Endothelial cell of umbilical vein (primary cell): ENCODE measurements around the gene GNAZ. TPM values are rescaled to one million over a fixed set of nuclear protein-coding genes. Genes with fewer than 3 reads are reported as not detected.

Experiments used
- BruUV-seq: library from RNA; stranded (reverse); fragments of 400-500 nt; replicated peaks from 2 replicates; lab custom pipeline; 2021; lab: Mats Ljungman, UMichigan
- CTCF ChIA-PET: fragments of 300-600, 350-600 bp; sonication (Branson Sonifier 250); formaldehyde crosslinking; loops from one replicate; lab custom pipeline; 2021; ENCODE audit warnings: antibody characterized with exemption, inconsistent platforms; lab: Charles Lee
- POLR2A ChIA-PET: fragments of 300-600, 350-600 bp; sonication (Branson Sonifier 250); formaldehyde crosslinking; loops from one replicate; lab custom pipeline; 2021; ENCODE audit warnings: antibody characterized with exemption, inconsistent platforms; lab: Charles Lee
- DNase-seq: peaks from one replicate; pipeline ENCODE4 v3.0.0-alpha.2; 2011; ENCODE audit warnings: low read depth, low spot score
- FAIRE-seq: peaks from 2 replicates; lab custom pipeline; 2011; peaks lifted over from hg19 to GRCh38; lab: Jason Lieb, UNC
- H2AFZ ChIP-seq: 2 replicates; pipeline ENCODE4 v1.6.0; 2012; ENCODE audit warnings: low read depth, low read length, control low read depth, inconsistent platforms
- H3K27ac ChIP-seq: 2 replicates; pipeline ENCODE4 v1.5.1; 2011; ENCODE audit warnings: low read depth, mild to moderate bottlenecking, control low read depth, low read length, moderate library complexity; ENCODE audit not compliant: insufficient read depth
- H3K27me3 ChIP-seq, 2 experiments: 2 replicates each; pipeline versions ENCODE4 v1.6.0 to v1.6.1; 2011; ENCODE audit warnings: low read length in 2 of 2, mixed read lengths in 1 of 2; ENCODE audit not compliant: control insufficient read depth in 2 of 2, insufficient read depth in 2 of 2
- H3K36me3 ChIP-seq, 2 experiments: 2 replicates in 1 of 2; 3 replicates in 1 of 2; pipeline ENCODE4 v1.5.1; 2011; ENCODE audit warnings: low read length in 2 of 2, mild to moderate bottlenecking in 1 of 2, moderate library complexity in 1 of 2; ENCODE audit not compliant: control insufficient read depth in 2 of 2, insufficient read depth in 2 of 2; ENCODE audit errors: extremely low read depth in 1 of 2
- H3K4me1 ChIP-seq: 3 replicates; pipeline ENCODE4 v1.5.1; 2011; ENCODE audit warnings: mild to moderate bottlenecking, low read length; ENCODE audit not compliant: control insufficient read depth, insufficient read depth; ENCODE audit errors: extremely low read depth
- H3K4me2 ChIP-seq: 2 replicates; pipeline ENCODE4 v1.6.1; 2011; ENCODE audit warnings: low read length, control low read depth, mixed read lengths; ENCODE audit not compliant: insufficient read depth
- H3K4me3 ChIP-seq, 3 experiments: fragments of 200-600 bp in 1 of 3; sonication (generic), shearing (Covaris generic) in 1 of 3; replicated peaks in 1 of 3; 2 replicates each; pipeline ENCODE4 v1.5.1; 2011 to 2016; ENCODE audit warnings: control low read depth in 3 of 3, low read length in 3 of 3, mild to moderate bottlenecking in 2 of 3, inconsistent platforms in 1 of 3, low read depth in 1 of 3, moderate library complexity in 1 of 3; ENCODE audit not compliant: insufficient read depth in 1 of 3
- H3K79me2 ChIP-seq: 2 replicates; pipeline ENCODE4 v1.6.0; 2012; ENCODE audit warnings: low read length, inconsistent platforms; ENCODE audit not compliant: control insufficient read depth, insufficient read depth
- H3K9ac ChIP-seq: replicated peaks from 2 replicates; pipeline ENCODE3; 2011; ENCODE audit warnings: low read length, control low read depth; ENCODE audit not compliant: insufficient read depth; ENCODE audit errors: extremely low read depth
- H3K9me1 ChIP-seq: replicated peaks from 3 replicates; pipeline ENCODE4 v1.6.0; 2011; ENCODE audit warnings: mild to moderate bottlenecking, low read length; ENCODE audit not compliant: control insufficient read depth, insufficient read depth; ENCODE audit errors: extremely low read depth
- H3K9me3 ChIP-seq: replicated peaks from 2 replicates; pipeline ENCODE4 v1.5.1; 2012; ENCODE audit warnings: low read length, inconsistent platforms; ENCODE audit not compliant: control insufficient read depth, insufficient read depth
- H4K20me1 ChIP-seq: replicated peaks from 2 replicates; pipeline ENCODE3; 2011; ENCODE audit warnings: mild to moderate bottlenecking, low read length; ENCODE audit not compliant: control insufficient read depth, insufficient read depth; ENCODE audit errors: extremely low read depth
- CTCF ChIP-seq, 2 donors: IDR thresholded peaks; 1 replicate in 1 of 2; 2 replicates in 1 of 2; pipeline ENCODE4 v1.5.1; 2011; ENCODE audit warnings: low read length in 2 of 2, mild to moderate bottlenecking in 2 of 2, moderate library complexity in 2 of 2, control low read depth in 1 of 2, inconsistent platforms in 1 of 2, low read depth in 1 of 2; ENCODE audit not compliant: insufficient read depth in 1 of 2; ENCODE audit errors: extremely low read depth in 1 of 2
- EZH2 ChIP-seq: IDR thresholded peaks from 2 replicates; pipeline ENCODE4 v1.6.1; 2012; ENCODE audit warnings: borderline replicate concordance, low read depth, mild to moderate bottlenecking, moderate library complexity, low read length, inconsistent platforms; ENCODE audit not compliant: severe bottlenecking
- FOS ChIP-seq: IDR thresholded peaks from 2 replicates; pipeline ENCODE4 v1.6.1; 2011; ENCODE audit warnings: mild to moderate bottlenecking, low read length, moderate library complexity, borderline replicate concordance; ENCODE audit not compliant: insufficient read depth
- GATA2 ChIP-seq: IDR thresholded peaks from 2 replicates; pipeline ENCODE4 v1.7.0; 2011; ENCODE audit warnings: low read depth, mild to moderate bottlenecking, moderate library complexity, mixed read lengths, low read length; ENCODE audit not compliant: insufficient read length, insufficient read depth
- JUN ChIP-seq: IDR thresholded peaks from 2 replicates; pipeline ENCODE4 v1.6.1; 2011; ENCODE audit warnings: borderline replicate concordance, low read depth; ENCODE audit not compliant: insufficient read length, insufficient read depth
- MAX ChIP-seq: IDR thresholded peaks from 2 replicates; pipeline ENCODE4 v1.6.1; 2011; ENCODE audit not compliant: insufficient read depth, insufficient read length
- MYC ChIP-seq: IDR thresholded peaks from one replicate; pipeline ENCODE4 v1.6.1; 2011; ENCODE audit warnings: mild to moderate bottlenecking, low read depth, low read length
- POLR2A ChIP-seq: IDR thresholded peaks from 2 replicates; pipeline ENCODE4 v1.6.1; 2012; ENCODE audit warnings: low read depth, mild to moderate bottlenecking, control low read depth, low read length
- POLR2AphosphoS5 ChIP-seq: IDR thresholded peaks from 2 replicates; pipeline ENCODE4 v1.6.1; 2012; ENCODE audit warnings: low read depth, mild to moderate bottlenecking, control low read depth, low read length, moderate library complexity; ENCODE audit not compliant: insufficient read depth
- dilution Hi-C: fragments of 300-500 bp; cut with MboI; formaldehyde crosslinking; loops from one replicate; pipeline ENCODE4 v1.15.0; 2019; ENCODE audit warnings: low sequenced_read_pairs; ENCODE audit not compliant: extremely low pct_ligation_motif_present
- intact Hi-C: fragments of 100-400 bp; cut with micrococcal nuclease; formaldehyde crosslinking; loops from one replicate; pipeline ENCODE4 v1.10.0; 2022
- polyA plus RNA-seq, 4 experiments: library from polyadenylated mRNA; depleted of rRNA in 3 of 4; stranded (reverse) in 3 of 4; unstranded in 1 of 4; fragments of >200 nt; gene quantifications; 2 replicates each; pipeline versions ENCODE4 v1.2.1 to v1.2.3, GENCODE V29; 2011 to 2012; ENCODE audit warnings: missing spikeins in 1 of 4
- total RNA-seq: library from RNA; stranded (reverse); gene quantifications from 2 replicates; pipeline ENCODE4 v1.2.3, GENCODE V29; 2021

The GNAZ gene
- total and polyA plus RNA-seq, 2 donors (not counting 3 experiments of a cell fraction or from before 2014, with no cell fraction given): 0.44 to 0.86 TPM

- Histone ChIP-seq H3K36me3 (no peaks in the 10 kb centered on the region), H3K27me3 (no peaks in the 10 kb centered on the region), H3K4me3 (no peak overlapping the region), H3K4me1 (no peaks in the 10 kb centered on the region), H3K9ac (no peak overlapping the region), H4K20me1 (no peaks in the 10 kb centered on the region), H2AFZ (no peak overlapping the region), H3K79me2 (no peaks in the 10 kb centered on the region), H3K4me2 (no peak overlapping the region), H3K9me3 (no peaks in the 10 kb centered on the region), H3K9me1 (no peaks in the 10 kb centered on the region), H3K27ac (no peak overlapping the region)
- dilution Hi-C loops (no loop called here), intact Hi-C loops (no loop called here)
- ChIA-PET POLR2A (no interaction called here), CTCF (interaction anchor here (0.7 to 0.8 kb wide), 2 partner anchors 15 to 23 kb away, joined by 3 read pairs; no protein-coding TSS in a partner anchor)
- no peak for FAIRE-seq
- DNase-seq: no peak
- BruUV-seq: no TSS peak
- TF ChIP-seq MAX: no peak
- TF ChIP-seq POLR2A: no peak
- no peak for TF ChIP-seq EZH2
- TF ChIP-seq FOS: no peak
- no peak for TF ChIP-seq GATA2
- no peak for TF ChIP-seq CTCF (IDR thresholded peaks at IDR 0.05; ENCODE audit: extremely low read depth in 1 of 2, insufficient read depth in 1 of 2, low read depth in 1 of 2, low read length in 2 of 2)
- no peak for TF ChIP-seq POLR2AphosphoS5
- TF ChIP-seq MYC: no peak
- no peak for TF ChIP-seq JUN
Measured at GRCh38 chr22:23153994-23154393, 83.7 kb downstream of the GNAZ start.
